NCI-H128 (cell line): ENCODE data around the gene COX8C.

ENCODE experiments used
- DNase-seq: peaks from one replicate; lab custom pipeline; 2025; ENCODE audit not compliant: unreplicated experiment; lab: John Stamatoyannopoulos, UW

COX8C gene, protein sequence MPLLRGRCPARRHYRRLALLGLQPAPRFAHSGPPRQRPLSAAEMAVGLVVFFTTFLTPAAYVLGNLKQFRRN

GRCh38 chr14:93346926-93347721 lies at the start of gene COX8C:
TSS of gene COX8C (plus strand) at chr14:93347182. CDS start at chr14:93347269, 87 bp downstream.
- no peak for DNase-seq

DNA sequence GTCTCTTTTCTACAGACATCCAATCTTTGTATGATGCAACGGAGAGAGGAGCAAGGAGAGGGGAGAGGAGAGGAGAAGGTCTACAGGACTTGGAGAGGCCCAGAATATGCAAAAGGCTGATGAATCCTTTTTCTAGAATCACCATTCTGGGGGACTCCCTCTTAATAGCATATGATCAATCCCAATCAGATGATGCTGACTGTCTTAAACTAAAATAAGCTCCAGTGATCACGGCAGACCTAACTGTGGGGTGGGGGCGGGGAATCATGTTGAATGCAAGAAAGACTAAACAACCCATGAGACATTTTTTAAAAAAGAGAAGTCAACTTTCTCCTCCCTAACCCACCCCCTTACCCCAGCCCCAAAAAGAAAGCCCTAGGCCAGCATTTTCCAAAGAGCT lies 47.6 kb upstream of the COX8C start:
- DNase-seq, result no peak

DNA sequence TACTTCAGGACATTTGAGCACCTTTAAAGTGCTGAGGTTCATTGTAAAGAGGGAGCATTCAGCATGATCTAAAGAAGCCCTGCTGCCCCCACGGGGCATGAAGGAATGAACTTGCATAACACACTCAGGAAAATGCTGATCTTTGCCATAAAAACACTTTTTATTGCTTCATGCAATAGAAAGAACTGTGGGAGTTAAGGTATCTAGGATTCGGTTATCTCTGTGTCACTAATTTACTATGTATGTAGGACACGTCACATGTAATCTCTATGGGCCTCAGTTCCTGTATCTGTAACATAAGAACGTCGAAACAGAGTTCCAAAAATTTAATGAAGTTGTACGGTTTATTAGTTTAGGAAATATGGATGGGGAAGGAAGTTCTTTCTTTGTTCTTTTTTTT lies 47.1 kb upstream of the COX8C start:
- DNase-seq, result no peak

GRCh38 chr14:93301821-93302447 lies 45.0 kb upstream of the COX8C start:
- no peak for DNase-seq

DNA sequence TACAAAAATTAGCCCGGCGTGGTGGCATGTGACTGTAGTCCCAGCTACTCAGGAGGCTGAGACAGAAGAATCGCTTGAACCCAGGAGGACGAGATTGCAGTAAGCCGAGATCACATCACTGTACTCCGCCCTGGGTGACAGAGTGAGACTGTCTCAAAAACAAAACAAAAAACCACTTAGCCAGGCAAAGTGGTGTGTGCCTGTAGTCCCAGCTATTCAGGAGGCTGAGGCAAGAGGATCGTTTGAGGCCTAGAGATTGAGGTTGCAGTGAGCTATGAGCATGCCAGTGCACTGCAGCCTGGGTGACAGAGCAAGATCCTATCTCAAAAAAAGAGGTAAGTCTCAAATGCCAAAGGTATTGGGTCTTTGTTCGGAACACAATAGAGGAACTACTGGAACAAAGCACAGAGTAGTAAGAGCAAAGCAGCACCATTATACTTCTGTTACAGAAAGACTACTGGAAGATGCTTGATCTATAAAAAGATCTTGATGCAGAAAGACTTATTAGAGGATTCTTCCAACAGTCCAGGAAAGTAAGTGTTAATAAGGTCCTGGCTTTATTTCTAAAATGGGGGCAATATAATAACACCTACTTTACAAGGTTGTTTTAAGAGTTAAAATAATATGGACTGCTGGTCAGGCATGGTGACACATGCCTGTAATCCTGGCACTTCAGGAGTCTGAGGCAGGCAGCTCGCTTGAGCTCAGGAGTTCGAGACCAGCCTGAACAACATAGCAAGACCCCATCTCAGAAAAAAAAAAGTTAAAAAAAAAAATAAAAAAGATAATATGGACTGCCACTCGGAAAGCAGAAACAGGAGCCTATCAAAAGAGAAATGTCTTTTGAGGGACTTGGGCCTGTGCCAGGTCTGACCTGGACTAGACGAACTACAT lies 44.0 kb upstream of the COX8C start:
- DNase-seq, result no peak

DNA sequence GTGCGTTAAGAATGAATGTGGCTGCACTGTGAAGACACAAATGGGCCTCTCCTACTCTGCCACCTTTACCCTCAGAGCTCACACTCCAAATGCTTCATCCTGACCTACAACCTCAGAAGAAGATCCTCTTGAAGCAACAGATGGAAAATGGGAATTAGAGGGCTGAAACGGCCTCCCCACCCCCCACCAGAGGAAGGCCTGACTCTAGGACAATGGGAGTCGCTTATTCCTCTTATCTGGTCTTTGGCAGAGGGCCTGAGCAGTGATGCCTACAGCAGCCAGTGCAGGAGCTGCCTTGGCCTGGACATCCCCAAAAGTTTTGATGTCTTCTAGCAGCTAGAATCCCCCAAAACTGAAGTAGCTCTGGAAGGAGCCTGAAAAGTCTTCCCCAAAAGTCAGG lies 43.3 kb upstream of the COX8C start:
- no peak for DNase-seq

GRCh38 chr14:93304771-93305170 lies 42.2 kb upstream of the COX8C start:
- no peak for DNase-seq

GRCh38 chr14:93305725-93306418 lies 41.1 kb upstream of the COX8C start:
- no peak for DNase-seq

DNA sequence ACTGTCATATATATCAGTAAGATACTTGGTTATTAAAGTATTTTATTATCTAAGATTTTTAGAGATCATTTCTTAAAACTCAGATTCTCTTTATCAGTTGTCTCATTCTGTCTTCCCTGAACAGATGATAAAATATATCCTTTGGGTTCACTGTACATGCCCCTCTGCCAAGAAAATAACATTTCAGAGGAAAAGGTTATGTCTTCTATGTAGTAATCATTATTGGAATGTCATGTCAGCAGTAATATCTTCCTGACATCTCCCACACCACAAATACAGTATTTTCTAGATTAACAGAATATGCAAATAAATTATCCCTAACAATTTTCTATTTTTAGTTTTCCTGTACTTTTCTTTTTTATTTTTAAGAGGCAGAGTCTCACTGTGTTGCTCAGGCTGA lies 40.2 kb upstream of the COX8C start:
- DNase-seq, result no peak

DNA sequence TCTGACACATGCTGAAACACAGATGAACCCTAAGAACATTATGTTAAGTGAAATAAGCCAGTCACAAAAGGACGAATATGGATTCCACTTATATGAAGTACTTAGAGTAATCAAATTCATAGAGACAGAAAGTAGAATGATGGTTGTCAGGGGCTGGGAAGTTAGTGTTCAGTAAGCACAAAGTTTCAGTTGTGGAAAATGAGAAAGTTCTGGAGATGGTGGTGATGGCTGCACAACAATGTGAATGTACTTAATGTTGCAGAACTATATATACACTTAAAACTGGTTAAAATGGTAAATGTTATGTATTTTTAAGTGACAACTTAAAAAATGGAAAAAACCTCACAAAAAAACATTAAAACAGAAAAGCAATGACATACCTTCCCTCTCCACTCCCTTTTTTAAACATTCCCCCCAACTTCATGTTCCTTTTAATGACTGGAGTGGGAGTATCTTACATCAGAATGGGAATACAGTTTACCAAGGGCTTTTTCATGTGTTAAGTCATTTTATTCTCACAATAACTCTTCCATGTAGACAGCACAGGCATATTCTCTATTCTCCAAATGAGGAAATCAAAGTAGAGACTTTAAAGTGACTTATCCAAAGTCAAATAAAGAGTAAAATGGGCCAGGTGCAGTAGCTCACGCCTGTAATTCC lies 38.2 kb upstream of the COX8C start:
- no peak for DNase-seq

- DNase-seq, result no peak
Measured at GRCh38 chr14:93309427-93309966, 37.5 kb upstream of the COX8C start.

DNA sequence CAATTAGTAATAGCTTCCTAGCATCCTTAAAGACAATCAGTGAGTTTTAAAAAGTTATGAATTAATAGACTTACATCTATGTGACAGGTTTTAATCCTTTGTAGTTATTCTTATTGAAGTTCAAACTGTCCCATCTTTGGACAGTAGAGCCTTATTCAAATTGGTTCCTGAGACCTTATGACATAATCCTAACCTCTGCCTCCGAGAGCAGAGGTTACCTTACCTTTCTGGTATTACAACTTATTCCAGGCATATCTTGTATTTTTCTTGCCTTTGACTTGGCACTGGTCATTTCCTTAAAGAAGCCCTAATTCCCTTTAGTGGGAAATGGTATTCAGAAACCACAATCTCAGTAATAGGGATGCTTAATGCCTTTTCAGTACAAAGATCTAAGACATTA lies 35.9 kb upstream of the COX8C start:
- no peak for DNase-seq

DNA sequence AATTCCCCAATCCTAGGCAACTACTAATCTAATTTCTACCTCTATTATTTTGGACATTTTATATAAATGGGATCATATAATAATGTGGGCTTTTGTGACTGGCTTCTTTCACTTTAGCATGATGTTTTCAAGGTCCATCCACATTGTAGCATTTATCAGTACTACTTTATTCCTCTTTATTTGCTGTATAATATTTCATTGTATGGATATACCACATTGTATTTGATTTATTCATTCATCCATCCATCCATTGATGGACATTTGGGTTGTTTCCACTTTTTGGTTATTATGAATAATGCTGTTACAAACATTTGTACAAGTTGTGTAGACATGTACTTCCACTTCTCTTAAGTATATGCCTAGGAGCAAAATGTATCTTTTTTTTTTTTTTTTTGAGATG lies 31.4 kb upstream of the COX8C start:
- DNase-seq, result no peak

DNA sequence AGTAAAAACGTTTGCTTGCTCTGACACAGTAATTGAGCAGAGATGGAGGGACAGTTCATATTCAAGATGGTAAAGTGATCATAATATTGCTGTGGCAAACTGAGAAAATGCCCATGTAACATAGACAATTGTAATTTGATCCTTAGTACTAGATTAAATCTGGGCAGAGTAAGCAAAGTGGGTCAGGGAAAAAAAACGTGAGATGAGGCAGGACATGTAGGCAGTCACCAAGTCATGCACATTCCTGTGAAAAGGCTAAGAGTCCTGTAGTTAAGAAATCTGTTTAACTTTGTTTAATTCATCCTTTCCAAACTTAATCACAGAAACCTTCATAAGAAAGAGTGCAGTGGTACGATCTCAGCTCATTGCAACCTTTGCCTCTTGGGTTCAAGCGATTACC lies 30.3 kb upstream of the COX8C start:
- no peak for DNase-seq

DNA sequence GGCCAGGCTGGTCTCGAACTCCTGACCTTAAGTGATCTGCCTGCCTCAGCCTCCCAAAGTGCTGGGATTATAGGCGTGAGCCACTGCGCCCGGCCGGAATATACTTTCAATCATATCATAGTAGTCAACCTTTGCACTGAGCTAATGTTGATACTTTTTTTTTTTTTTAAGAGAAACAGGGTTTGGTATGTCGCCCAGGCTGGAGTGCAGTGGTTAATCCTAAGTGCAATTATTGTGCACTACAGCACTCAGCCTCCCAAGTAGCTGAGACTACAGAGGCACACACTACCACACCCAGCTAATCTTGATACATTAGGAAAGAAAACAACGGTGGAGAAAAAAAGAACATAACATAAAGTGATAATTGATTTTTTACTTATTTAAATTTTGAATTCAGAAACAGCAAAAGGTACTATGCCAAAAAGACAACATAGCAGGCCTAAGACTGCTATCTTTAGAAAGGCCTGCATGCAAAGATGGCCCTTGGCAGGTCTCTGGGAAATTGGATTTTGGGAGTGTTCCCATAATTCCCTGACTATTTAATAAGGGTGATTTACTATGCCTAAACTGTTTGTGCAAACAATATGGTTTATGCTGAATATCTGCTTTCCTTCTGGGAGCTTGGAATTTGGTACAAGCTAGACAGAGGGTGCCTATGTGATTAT lies 29.6 kb upstream of the COX8C start:
- no peak for DNase-seq

- DNase-seq, result no peak
Measured at GRCh38 chr14:93317875-93318807, 28.8 kb upstream of the COX8C start.

GRCh38 chr14:93318927-93319326 lies 28.1 kb upstream of the COX8C start:
- no peak for DNase-seq

DNA sequence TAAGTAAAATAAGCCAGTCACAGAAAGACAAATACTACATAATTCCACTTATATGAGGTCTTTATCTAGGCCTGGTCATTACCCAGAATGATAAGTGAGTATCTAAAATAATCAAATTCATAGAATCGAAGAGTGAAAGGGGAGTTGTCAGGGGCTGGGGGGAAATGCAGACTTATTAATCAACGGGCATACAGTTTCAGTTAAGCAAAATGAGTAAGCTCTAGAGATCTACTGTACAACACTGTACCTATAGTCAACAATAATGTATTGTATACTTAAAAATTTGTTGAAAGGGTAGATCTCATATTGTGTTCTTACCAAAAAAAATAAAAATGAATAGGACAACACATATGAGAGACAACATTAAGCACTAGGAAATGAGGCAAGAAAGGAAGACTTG lies 27.5 kb upstream of the COX8C start:
- no peak for DNase-seq

- no peak for DNase-seq
Measured at GRCh38 chr14:93319958-93320357, 27.0 kb upstream of the COX8C start.
